ENCODE results near the gene HIVEP3. TPM values are rescaled to one million over a fixed set of nuclear protein-coding genes. Genes with fewer than 3 reads are reported as not detected.

Gene HIVEP3
- total RNA-seq, 1 experiment from 2014 or later, result 1.2 TPM

GRCh38 chr1:41915786-41916571, 2.7 kb downstream of the HIVEP3 start:
- no peak overlapping the region for H3K4me3 Mint-ChIP-seq (ENCODE audit: unreplicated experiment)
- no peaks in the 10 kb centered on the region for H3K9me3 Mint-ChIP-seq (ENCODE audit: unreplicated experiment)
- H3K4me1 Mint-ChIP-seq (ENCODE audit: insufficient read depth, unreplicated experiment), result peaks cover 15% of the 10 kb centered on the region
- H3K27me3 Mint-ChIP-seq (ENCODE audit: insufficient read depth, unreplicated experiment), result peaks cover 40% of the 10 kb centered on the region
- intact Hi-C loops (cut with micrococcal nuclease), result no loop called here
- no peaks in the 10 kb centered on the region for H3K36me3 Mint-ChIP-seq (ENCODE audit: insufficient read depth, unreplicated experiment)
- ChIA-PET CTCF (interaction anchor here (0.7 kb wide), 1 partner anchor 309 kb away, joined by 3 read pairs; no protein-coding TSS in a partner anchor), POLR2A (interaction anchor here (0.5 to 0.8 kb wide), 3 partner anchors 16 to 244 kb away, joined by 3 to 4 read pairs (median 4); no protein-coding TSS in a partner anchor)
- DNase-seq (ENCODE audit: unreplicated experiment), result peak; percentile 46
- H3K27ac Mint-ChIP-seq (ENCODE audit: low read depth, unreplicated experiment), result no peak overlapping the region
- TF ChIP-seq CTCF (IDR thresholded peaks at IDR 0.05; ENCODE audit: unreplicated experiment), result no peak
- no TSS peak for BruUV-seq (replicated peaks)

- no peak for TF ChIP-seq CTCF (IDR thresholded peaks at IDR 0.05; ENCODE audit: unreplicated experiment)
- H3K27me3 Mint-ChIP-seq (ENCODE audit: insufficient read depth, unreplicated experiment), result peaks cover 52% of the 10 kb centered on the region
- ChIA-PET CTCF (no interaction called here), POLR2A (interaction anchor here (0.6 kb wide), 1 partner anchor 9 kb away, joined by 3 read pairs; no protein-coding TSS in a partner anchor)
- no peaks in the 10 kb centered on the region for H3K36me3 Mint-ChIP-seq (ENCODE audit: insufficient read depth, unreplicated experiment)
- intact Hi-C loops (cut with micrococcal nuclease), result no loop called here
- DNase-seq (ENCODE audit: unreplicated experiment), result no peak
- H3K9me3 Mint-ChIP-seq (ENCODE audit: unreplicated experiment), result no peaks in the 10 kb centered on the region
- H3K4me1 Mint-ChIP-seq (ENCODE audit: insufficient read depth, unreplicated experiment), result peaks cover 10% of the 10 kb centered on the region
- no TSS peak for BruUV-seq (replicated peaks)
- no peak overlapping the region for H3K27ac Mint-ChIP-seq (ENCODE audit: low read depth, unreplicated experiment)
- no peak overlapping the region for H3K4me3 Mint-ChIP-seq (ENCODE audit: unreplicated experiment)
These were observed 4.2 kb downstream of the HIVEP3 start for GRCh38 chr1:41914516-41914915.

- Mint-ChIP-seq H3K4me3 (ENCODE audit: unreplicated experiment) (no peak overlapping the region), H3K9me3 (ENCODE audit: unreplicated experiment) (no peaks in the 10 kb centered on the region), H3K27ac (ENCODE audit: low read depth, unreplicated experiment) (no peak overlapping the region), H3K36me3 (ENCODE audit: insufficient read depth, unreplicated experiment) (no peaks in the 10 kb centered on the region), H3K4me1 (ENCODE audit: insufficient read depth, unreplicated experiment) (peaks cover 5% of the 10 kb centered on the region), H3K27me3 (ENCODE audit: insufficient read depth, unreplicated experiment) (peaks cover 67% of the 10 kb centered on the region)
- intact Hi-C loops (cut with micrococcal nuclease), result no loop called here
- TF ChIP-seq CTCF (IDR thresholded peaks at IDR 0.05; ENCODE audit: unreplicated experiment), result no peak
- POLR2A ChIA-PET, result interaction anchor here (0.7 kb wide), 1 partner anchor 21 kb away, joined by 3 read pairs; no protein-coding TSS in a partner anchor
- no peak for DNase-seq (ENCODE audit: unreplicated experiment)
- CTCF ChIA-PET, result interaction anchor here (0.6 kb wide), 1 partner anchor 429 kb away, joined by 3 read pairs; no protein-coding TSS in a partner anchor
- no TSS peak for BruUV-seq (replicated peaks)
These were observed 5.7 kb downstream of the HIVEP3 start for GRCh38 chr1:41913014-41913413.

GRCh38 chr1:41908288-41908895, 10.3 kb downstream of the HIVEP3 start:
- no TSS peak for BruUV-seq (replicated peaks)
- DNase-seq (ENCODE audit: unreplicated experiment), result no peak
- H3K4me3 Mint-ChIP-seq (ENCODE audit: unreplicated experiment), result no peak overlapping the region
- ChIA-PET POLR2A (interaction anchor here (1.7 kb wide), 1 partner anchor 10 kb away, joined by 9 read pairs; the partner anchor contains the start of gene HIVEP3), CTCF (no interaction called here)
- peaks cover 62% of the 10 kb centered on the region for H3K27me3 Mint-ChIP-seq (ENCODE audit: insufficient read depth, unreplicated experiment)
- no peaks in the 10 kb centered on the region for H3K4me1 Mint-ChIP-seq (ENCODE audit: insufficient read depth, unreplicated experiment)
- no peak for TF ChIP-seq CTCF (IDR thresholded peaks at IDR 0.05; ENCODE audit: unreplicated experiment)
- no peaks in the 10 kb centered on the region for H3K36me3 Mint-ChIP-seq (ENCODE audit: insufficient read depth, unreplicated experiment)
- no peak overlapping the region for H3K27ac Mint-ChIP-seq (ENCODE audit: low read depth, unreplicated experiment)
- H3K9me3 Mint-ChIP-seq (ENCODE audit: unreplicated experiment), result no peaks in the 10 kb centered on the region
- intact Hi-C loops (cut with micrococcal nuclease), result no loop called here

All from MCF 10A (cell line).